GM19324 (cell line): ENCODE data around the gene HEXD.

Source experiments
- ATAC-seq: cut with Tn5 transposase; IDR thresholded peaks from one replicate; pipeline ENCODE4 v1.9.1; 2021; ENCODE audit warnings: mild to moderate bottlenecking, moderate library complexity; ENCODE audit not compliant: unreplicated experiment, low FRiP score

Gene HEXD

GRCh38 chr17:82438401-82439193 is 20.4 kb downstream of the HEXD start:
- ATAC-seq, result no peak

GRCh38 chr17:82439194-82439828 is 21.2 kb downstream of the HEXD start:
- ATAC-seq, result no peak

DNA sequence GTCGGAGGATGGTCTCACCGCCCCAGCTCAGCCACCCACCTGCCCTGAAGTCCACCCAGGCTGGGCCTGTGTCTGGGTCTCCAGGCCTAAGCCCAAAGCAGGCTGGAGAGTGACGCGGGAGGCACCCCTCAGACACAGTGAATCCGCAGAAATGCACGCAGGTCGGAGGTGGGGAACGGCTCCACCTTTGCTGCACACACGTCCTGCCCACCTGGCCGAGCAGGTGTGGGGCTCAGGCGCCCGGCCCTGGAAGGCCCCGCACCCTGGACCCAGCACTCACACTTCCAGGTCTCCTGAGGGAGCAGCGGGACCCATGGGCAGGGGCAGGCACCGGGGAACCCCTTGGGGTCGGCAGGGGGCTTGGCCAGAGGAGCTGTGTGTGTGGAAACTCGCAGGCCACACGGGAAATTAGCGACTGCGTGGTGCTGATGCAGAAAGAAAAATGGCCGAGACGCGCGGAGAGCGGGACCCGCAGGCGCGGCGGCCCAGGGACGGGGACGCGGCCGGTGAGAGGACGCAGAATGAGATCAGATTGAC is 21.8 kb downstream of the HEXD start:
- ATAC-seq, result no peak

DNA sequence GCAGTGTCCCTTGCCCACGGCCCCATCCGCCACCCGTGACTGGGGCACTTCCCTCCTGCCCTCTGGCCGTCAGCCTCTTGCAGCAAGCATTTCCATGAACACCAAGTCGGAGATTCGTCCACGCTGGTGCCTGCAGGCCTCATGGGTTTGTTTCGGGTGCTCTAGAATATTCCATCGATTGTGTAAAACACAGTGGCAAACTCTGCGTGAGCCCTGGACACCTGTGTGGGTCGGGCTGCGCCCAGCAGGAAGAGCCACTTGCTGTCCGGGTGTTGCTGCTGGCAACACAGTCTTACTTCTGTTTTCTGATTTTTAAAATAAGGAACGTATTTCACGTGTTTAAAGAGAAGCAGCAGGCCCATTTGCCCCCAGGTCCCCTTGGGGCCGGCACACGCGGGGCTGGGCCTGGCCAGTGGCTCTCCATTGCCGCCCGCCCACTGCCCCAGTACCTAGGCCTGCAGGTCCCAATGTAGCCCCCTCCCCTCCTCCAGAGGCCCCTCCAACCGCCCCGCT is 22.4 kb downstream of the HEXD start:
- no peak for ATAC-seq

- no peak for ATAC-seq
Observed at GRCh38 chr17:82440991-82441627, 23.0 kb downstream of the HEXD start.

DNA sequence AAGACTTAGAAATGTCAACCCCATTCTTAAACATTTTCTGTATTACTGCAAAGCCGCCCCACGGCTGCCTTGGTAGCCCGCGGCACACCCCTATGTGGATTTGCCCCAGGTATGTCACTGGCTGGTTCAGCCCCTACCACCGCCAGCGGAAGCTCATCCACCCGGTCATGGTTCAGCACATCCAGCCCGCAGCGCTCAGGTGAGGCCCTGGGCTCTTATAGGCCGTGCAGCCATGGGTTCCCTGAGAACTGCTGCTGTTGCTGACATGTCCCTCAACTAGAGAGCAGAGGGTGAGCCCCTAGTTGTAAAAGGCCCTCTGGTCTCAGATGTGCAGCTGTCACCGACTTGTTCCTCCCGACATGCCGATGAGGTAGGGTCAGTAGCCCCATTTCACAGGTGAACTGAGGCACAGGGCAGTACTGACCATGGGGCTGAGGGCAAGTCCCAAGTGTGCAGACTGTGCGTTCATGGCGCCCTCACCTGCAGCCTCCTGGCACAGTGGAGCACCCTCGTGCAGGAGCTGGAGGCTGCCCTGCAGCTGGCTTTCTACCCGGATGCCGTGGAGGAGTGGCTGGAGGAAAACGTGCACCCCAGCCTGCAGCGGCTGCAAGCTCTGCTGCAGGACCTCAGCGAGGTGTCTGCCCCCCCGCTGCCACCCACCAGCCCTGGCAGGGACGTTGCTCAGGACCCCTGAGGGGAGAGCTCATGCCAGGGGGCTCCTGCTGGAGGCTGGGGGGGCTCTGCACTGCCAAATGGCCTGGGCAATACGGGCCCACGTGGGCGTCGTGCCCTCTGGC is 23.7 kb downstream of the HEXD start:
- no peak for ATAC-seq

GRCh38 chr17:82442643-82443464 is 24.7 kb downstream of the HEXD start:
- no peak for ATAC-seq

- no peak for ATAC-seq
Observed at GRCh38 chr17:82443465-82444283, 25.5 kb downstream of the HEXD start.

DNA sequence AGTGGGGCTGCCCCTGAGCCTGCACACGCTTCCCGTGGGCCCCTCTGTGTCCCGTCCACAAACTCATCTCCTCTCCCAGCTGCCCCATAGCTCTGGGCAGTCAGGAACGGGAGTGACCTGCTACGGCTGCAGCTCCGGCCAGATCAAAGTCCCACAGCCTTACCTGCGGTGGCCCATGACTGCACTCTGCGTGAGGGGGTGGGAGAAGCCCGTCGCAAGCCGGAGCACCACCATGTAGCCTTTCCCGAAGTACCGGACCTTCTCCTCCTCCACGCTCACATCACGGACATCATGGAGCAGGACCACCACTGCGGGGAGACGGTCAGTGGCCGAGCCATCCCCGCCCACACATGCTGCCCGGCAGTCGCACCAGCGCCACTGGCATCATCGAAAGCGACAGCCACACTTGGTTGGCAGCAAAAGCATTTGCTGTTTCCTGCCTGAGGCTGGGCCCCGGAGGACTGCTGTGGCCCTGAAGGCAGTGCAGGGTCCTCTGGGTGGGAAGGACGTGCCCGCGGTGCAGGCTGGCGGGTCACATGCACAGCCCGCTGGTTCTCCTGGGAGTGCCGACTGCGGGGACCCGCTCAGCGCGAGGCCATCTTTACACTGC is 26.2 kb downstream of the HEXD start:
- ATAC-seq, result no peak

DNA sequence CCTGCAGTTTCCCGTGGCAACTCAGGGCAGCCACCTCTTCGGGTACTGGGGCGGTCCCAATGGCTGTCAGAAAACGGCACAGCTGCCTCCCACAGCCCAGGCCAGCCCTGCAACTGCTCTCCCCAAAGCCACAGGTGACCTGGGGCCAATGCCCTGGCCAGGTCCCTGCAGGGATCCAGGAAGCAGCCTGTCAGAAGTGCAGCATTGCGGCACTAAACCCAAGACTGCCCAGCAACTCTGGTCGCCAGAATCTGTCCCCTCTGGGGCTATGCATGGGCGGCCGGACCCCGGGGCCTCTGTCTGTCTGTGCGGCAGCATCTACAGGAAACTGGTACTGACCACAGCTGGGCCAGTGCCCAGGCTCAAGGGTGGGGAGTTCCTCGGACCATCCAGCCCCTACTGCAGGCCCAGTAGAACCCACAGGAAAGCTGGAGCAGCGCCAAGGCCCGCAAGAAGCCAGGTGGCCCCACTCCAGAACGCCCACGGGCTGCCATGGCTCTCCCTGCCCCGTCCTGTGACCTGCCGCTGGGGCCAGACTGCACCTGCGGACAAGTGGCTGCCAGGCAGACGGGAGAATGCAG is 26.9 kb downstream of the HEXD start:
- ATAC-seq, result no peak

DNA sequence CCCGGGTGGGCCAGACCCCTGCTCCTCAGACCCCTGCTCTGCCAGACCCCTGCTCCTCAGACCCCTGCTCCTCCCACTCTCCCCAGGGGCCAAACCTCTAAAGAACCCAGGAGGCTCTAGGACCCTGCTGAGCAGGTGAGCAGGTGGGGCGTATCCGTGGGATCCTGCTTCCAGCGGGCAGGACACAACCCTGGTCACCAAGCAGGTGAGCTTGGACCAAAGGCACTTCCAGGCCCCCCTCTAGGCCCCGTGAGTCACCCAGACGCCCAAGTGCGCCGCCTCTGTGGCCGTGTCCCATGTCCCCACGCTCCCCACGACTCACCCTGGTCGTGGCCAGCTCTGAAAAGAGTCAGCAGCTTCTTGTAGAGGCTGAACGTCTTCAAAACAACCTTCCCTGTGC is 27.4 kb downstream of the HEXD start:
- no peak for ATAC-seq

DNA sequence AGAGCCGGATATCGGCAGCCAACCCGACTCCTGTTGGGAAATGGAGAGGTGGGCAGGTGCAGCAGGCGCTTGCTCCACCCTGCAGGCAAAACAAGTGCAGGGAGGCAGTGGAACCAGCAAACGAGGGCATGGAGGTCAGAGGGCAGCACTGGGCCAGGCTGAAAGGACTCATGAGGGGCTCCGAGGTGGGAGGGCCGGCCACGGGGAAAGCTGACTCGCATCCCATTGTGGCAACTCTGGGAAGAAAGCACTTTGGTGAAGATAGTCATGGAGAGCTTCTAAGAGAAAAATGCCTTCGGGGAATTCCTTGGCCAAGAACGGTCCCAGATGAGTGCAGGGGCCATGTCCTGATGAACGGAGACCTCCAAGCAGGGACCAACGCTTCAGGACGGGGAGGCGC is 28.0 kb downstream of the HEXD start:
- ATAC-seq, result no peak

DNA sequence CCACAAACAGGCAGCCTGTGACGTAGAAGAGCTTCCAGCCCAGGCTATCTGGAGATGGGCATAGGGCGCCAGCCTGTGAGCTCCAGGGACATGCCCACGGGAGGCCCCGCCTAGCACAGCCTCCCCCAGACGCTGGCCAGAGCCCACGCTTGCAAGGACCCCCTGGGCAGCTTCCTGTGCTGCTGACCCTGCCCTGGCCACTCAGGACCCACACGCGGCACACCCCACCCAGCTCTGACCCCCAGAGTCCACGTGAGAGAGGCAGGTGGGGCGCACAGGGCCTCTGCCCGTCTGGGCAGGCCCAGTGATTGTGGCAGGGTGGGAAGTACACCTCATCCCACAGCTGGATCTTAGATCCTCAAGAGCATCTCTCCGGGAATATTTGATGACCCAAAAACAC is 28.5 kb downstream of the HEXD start:
- no peak for ATAC-seq

- ATAC-seq, result no peak
Observed at GRCh38 chr17:82447876-82448275, 29.7 kb downstream of the HEXD start.

DNA sequence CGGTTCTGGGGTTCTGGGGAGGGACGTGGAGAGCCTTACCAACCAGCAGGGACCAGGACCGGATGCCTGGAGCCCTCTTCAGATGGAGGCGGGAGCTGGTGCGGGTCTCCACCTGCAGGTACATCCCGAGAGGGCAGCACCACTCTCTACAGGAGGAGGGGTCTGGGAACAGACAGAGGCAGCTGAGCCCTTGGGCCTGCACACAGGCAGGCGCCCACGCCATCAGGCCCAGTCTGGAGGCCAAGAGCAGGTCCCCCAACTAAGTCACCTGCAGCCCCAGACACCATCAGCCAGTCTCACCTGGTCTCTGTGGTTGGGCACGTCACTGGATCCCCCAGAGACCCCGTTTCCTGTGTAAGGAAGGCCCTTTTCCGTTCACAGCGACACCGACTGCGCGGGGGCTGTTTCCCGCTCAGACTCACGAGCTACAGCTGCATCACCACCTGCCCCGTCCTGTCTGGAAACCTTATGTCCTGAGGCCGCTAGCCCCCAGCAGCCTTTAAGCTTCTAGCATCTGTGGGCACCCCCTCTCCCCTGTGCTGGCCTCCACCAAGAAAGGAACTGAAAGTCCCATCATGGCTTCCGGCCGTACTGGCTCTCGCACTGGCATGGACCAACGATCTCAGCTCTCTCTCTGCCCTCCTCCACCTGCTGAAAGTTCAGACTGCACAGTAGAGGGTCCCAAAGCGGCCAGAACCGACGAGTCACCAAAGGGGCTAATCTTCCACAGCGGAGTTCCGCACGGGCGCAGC is 31.2 kb downstream of the HEXD start:
- ATAC-seq, result peak; percentile 48

GRCh38 chr17:82449883-82450356 is 31.8 kb downstream of the HEXD start:
- ATAC-seq, result no peak
